Mesendoderm (in vitro differentiated cells): Measurements from ENCODE around the gene MACROH2A2.
A peak's percentile ranks its signal among the peaks of the same experiment; 100 is the strongest.

Experiments used
- DNase-seq: peaks from one replicate; pipeline ENCODE4 v3.0.0; 2013
- H2AK5ac ChIP-seq: 2 replicates; pipeline ENCODE4 v1.6.1; 2013; ENCODE audit warnings: low read length, inconsistent platforms
- H2BK120ac ChIP-seq: 2 replicates; pipeline ENCODE4 v1.6.1; 2013; ENCODE audit warnings: low read depth, mild to moderate bottlenecking, low read length, moderate library complexity, mixed read lengths
- H2BK15ac ChIP-seq: replicated peaks from 2 replicates; pipeline ENCODE4 v1.6.1; 2013; ENCODE audit warnings: low read depth, mild to moderate bottlenecking, moderate library complexity
- H2BK5ac ChIP-seq: 2 replicates; pipeline ENCODE4 v1.6.1; 2013; ENCODE audit warnings: low read length, inconsistent platforms
- H3K18ac ChIP-seq: 2 replicates; pipeline ENCODE4 v1.6.1; 2013; ENCODE audit warnings: mild to moderate bottlenecking, low read length, mixed read lengths
- H3K23ac ChIP-seq: one replicate; pipeline ENCODE4 v1.6.1; 2013; ENCODE audit warnings: low read length
- H3K27ac ChIP-seq: 2 replicates; pipeline ENCODE4 v1.5.1; 2013; ENCODE audit warnings: low read depth, mild to moderate bottlenecking, inconsistent platforms, low read length, moderate library complexity
- H3K27me3 ChIP-seq: 2 replicates; pipeline ENCODE4 v1.6.1; 2013; ENCODE audit warnings: low read length, control low read depth, mild to moderate bottlenecking, inconsistent platforms; ENCODE audit not compliant: insufficient read depth, poor library complexity
- H3K36me3 ChIP-seq: 2 replicates; pipeline ENCODE4 v1.6.1; 2013; ENCODE audit warnings: low read length, inconsistent platforms; ENCODE audit not compliant: control insufficient read depth, insufficient read depth
- H3K4ac ChIP-seq: one replicate; pipeline ENCODE4 v1.6.1; 2013; ENCODE audit warnings: low read depth, mild to moderate bottlenecking, low read length, moderate library complexity
- H3K4me1 ChIP-seq: 2 replicates; pipeline ENCODE4 v1.6.1; 2013; ENCODE audit warnings: low read depth, low read length, inconsistent platforms; ENCODE audit not compliant: control insufficient read depth
- H3K4me2 ChIP-seq: 2 replicates; pipeline ENCODE4 v1.6.1; 2013; ENCODE audit warnings: low read length
- H3K4me3 ChIP-seq: 2 replicates; pipeline ENCODE4 v1.5.1; 2013; ENCODE audit warnings: mild to moderate bottlenecking, low read length
- H3K56ac ChIP-seq: one replicate; pipeline ENCODE4 v1.6.1; 2013; ENCODE audit warnings: low read length
- H3K79me1 ChIP-seq: 2 replicates; pipeline ENCODE4 v1.6.1; 2013; ENCODE audit warnings: low read length, inconsistent platforms
- H3K79me2 ChIP-seq: 2 replicates; pipeline ENCODE4 v1.6.1; 2013; ENCODE audit warnings: mild to moderate bottlenecking, low read length; ENCODE audit not compliant: control insufficient read depth, insufficient read depth
- H3K9ac ChIP-seq: 2 replicates; pipeline ENCODE4 v1.6.1; 2013; ENCODE audit warnings: low read length, inconsistent platforms
- H4K5ac ChIP-seq: one replicate; pipeline ENCODE4 v1.6.1; 2013; ENCODE audit warnings: low read length
- H4K8ac ChIP-seq: one replicate; pipeline ENCODE4 v1.6.1; 2013; ENCODE audit warnings: low read depth, mild to moderate bottlenecking, control low read depth, low read length, moderate library complexity
- WGBS: extraction: QIAGEN DNeasy Blood & Tissue Kit; methylation state at CpG from one replicate; pipeline ENCODE4 v1.1.7; 2013; ENCODE audit warnings: low lambda C conversion rate, missing lambda C conversion rate; ENCODE audit not compliant: insufficient coverage; ENCODE audit errors: extremely low coverage; 5-methylcytosine and 5-hydroxymethylcytosine counted together

MACROH2A2 gene

GRCh38 chr10:70125918-70126552, 73.4 kb downstream of the MACROH2A2 start:
- Histone ChIP-seq H3K9ac (no peak overlapping the region), H3K4me2 (no peak overlapping the region), H4K5ac (no peak overlapping the region), H3K79me1 (no peaks in the 10 kb centered on the region), H2BK5ac (no peak overlapping the region), H3K4ac (no peak overlapping the region), H3K4me3 (no peak overlapping the region), H3K23ac (no peak overlapping the region), H3K27ac (no peak overlapping the region), H3K56ac (no peak overlapping the region), H3K27me3 (no peaks in the 10 kb centered on the region), H3K36me3 (no peaks in the 10 kb centered on the region), H3K4me1 (no peaks in the 10 kb centered on the region), H2BK120ac (no peak overlapping the region), H2BK15ac (no peak overlapping the region), H4K8ac (no peak overlapping the region), H2AK5ac (no peak overlapping the region), H3K79me2 (no peaks in the 10 kb centered on the region), H3K18ac (no peak overlapping the region)
- WGBS, result no CpG with 5 or more reads among the region's 5 CpGs
- DNase-seq, result no peak

GRCh38 chr10:70126700-70127395, 74.2 kb downstream of the MACROH2A2 start:
- Histone ChIP-seq H3K9ac (no peak overlapping the region), H4K5ac (no peak overlapping the region), H3K79me2 (no peaks in the 10 kb centered on the region), H2BK120ac (no peak overlapping the region), H3K4me1 (no peaks in the 10 kb centered on the region), H2BK5ac (no peak overlapping the region), H3K36me3 (no peaks in the 10 kb centered on the region), H3K23ac (no peak overlapping the region), H3K79me1 (no peaks in the 10 kb centered on the region), H3K18ac (no peak overlapping the region), H3K4me3 (no peak overlapping the region), H2AK5ac (no peak overlapping the region), H4K8ac (no peak overlapping the region), H3K27me3 (no peaks in the 10 kb centered on the region), H3K4ac (no peak overlapping the region), H2BK15ac (no peak overlapping the region), H3K27ac (no peak overlapping the region), H3K56ac (no peak overlapping the region), H3K4me2 (no peak overlapping the region)
- WGBS, result no CpG with 5 or more reads among the region's 15 CpGs
- no peak for DNase-seq

DNA sequence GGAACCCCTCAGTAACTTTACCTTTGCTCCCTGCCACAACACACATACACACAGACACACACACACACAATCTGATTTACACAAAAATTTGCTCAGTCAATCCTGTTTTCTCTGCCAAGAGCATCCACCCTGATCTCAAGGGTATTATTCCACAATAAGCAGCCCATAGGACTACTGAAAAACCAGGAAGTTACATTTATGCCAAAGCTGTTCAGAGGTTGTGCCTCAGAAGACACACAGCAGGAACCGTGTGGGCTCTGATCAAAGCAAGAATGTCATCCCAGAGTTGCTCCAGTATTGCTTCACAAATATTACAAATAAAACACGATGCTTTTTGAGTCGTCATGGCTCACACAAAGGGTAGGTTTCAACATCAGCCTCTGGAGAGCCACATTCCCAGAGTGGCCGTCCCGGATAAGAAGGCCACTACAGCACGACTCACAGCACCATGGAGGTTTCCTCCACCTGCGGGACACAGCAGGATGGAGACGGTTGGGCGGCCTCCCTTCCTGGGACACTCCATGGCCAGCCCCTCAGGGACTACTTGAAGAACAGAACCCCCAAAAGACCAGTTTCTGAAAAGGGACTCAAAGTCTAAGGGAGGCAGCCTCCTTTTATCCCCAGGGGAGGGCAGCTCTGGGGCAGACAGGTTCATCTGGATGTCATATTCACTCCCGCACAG, 78.4 kb downstream of the MACROH2A2 start:
- no peak for DNase-seq
- WGBS, result no CpG with 5 or more reads among the region's 10 CpGs
- Histone ChIP-seq H3K79me2 (no peaks in the 10 kb centered on the region), H3K4me1 (no peaks in the 10 kb centered on the region), H2AK5ac (no peak overlapping the region), H3K36me3 (no peaks in the 10 kb centered on the region), H2BK120ac (no peak overlapping the region), H3K9ac (no peak overlapping the region), H3K4ac (no peak overlapping the region), H2BK15ac (no peak overlapping the region), H4K8ac (no peak overlapping the region), H2BK5ac (no peak overlapping the region), H3K4me3 (no peak overlapping the region), H3K56ac (no peak overlapping the region), H3K79me1 (no peaks in the 10 kb centered on the region), H3K23ac (no peak overlapping the region), H4K5ac (no peak overlapping the region), H3K27ac (no peak overlapping the region), H3K4me2 (no peak overlapping the region), H3K27me3 (no peaks in the 10 kb centered on the region), H3K18ac (no peak overlapping the region)

- Histone ChIP-seq H2AK5ac (no peak overlapping the region), H3K9ac (no peak overlapping the region), H3K79me2 (no peaks in the 10 kb centered on the region), H3K4ac (no peak overlapping the region), H2BK15ac (no peak overlapping the region), H4K5ac (no peak overlapping the region), H3K23ac (no peak overlapping the region), H3K4me3 (no peak overlapping the region), H3K79me1 (no peaks in the 10 kb centered on the region), H3K18ac (no peak overlapping the region), H4K8ac (no peak overlapping the region), H3K56ac (no peak overlapping the region), H3K27ac (no peak overlapping the region), H3K27me3 (no peaks in the 10 kb centered on the region), H2BK5ac (no peak overlapping the region), H2BK120ac (no peak overlapping the region), H3K4me2 (no peak overlapping the region), H3K4me1 (no peaks in the 10 kb centered on the region), H3K36me3 (no peaks in the 10 kb centered on the region)
- WGBS, result no CpG with 5 or more reads among the region's 4 CpGs
- no peak for DNase-seq
Observed at GRCh38 chr10:70131560-70131937, 78.9 kb downstream of the MACROH2A2 start.

GRCh38 chr10:70132098-70133029, 79.7 kb downstream of the MACROH2A2 start, which contains the start of gene AIFM2:
Gene AIFM2 (minus strand): TSS chr10:70132825. CDS start chr10:70124084, 8,741 bp downstream.
- Histone ChIP-seq H4K5ac (no peak within 1 kb of the TSS), H3K4me3 (peak within 1 kb of the TSS; percentile 31), H2BK15ac (no peak within 1 kb of the TSS), H3K56ac (peak within 1 kb of the TSS; percentile 77), H3K27me3 (no peaks in the 10 kb centered on the region), H3K79me1 (no peaks in the 10 kb centered on the region), H3K18ac (peak within 1 kb of the TSS; percentile 33), H3K36me3 (no peaks in the 10 kb centered on the region), H3K4me1 (no peaks in the 10 kb centered on the region), H3K9ac (peak within 1 kb of the TSS; percentile 63), H3K79me2 (no peaks in the 10 kb centered on the region), H2AK5ac (no peak within 1 kb of the TSS), H3K27ac (no peak within 1 kb of the TSS), H3K4ac (no peak within 1 kb of the TSS), H3K23ac (no peak within 1 kb of the TSS), H2BK5ac (no peak within 1 kb of the TSS), H4K8ac (no peak within 1 kb of the TSS), H2BK120ac (no peak within 1 kb of the TSS), H3K4me2 (peak within 1 kb of the TSS; percentile 67)
- DNase-seq, result peak; percentile 78
- WGBS, result no CpG with 5 or more reads among the region's 80 CpGs
